T-helper 2 cell treated with Interferon-gamma antibody and Interleukin-4, amounts not matched to agents 100 ng/mL and 5 ng/mL, for 36 hours (primary cell): ENCODE results near the gene RIMBP2. TPM values are rescaled to one million over a fixed set of nuclear protein-coding genes. Genes with fewer than 3 reads are reported as not detected.

Source experiments
- intact Hi-C: fragments of 100-400 bp; cut with micrococcal nuclease; formaldehyde crosslinking; loops from one replicate; pipeline ENCODE4 v1.15.1; 2023
- total RNA-seq: library from RNA; stranded (reverse); gene quantifications from 2 replicates; pipeline ENCODE4 v1.2.3, GENCODE V29; 2022

The RIMBP2 gene
- total RNA-seq, 1 donor from 2014 or later = not detected

DNA sequence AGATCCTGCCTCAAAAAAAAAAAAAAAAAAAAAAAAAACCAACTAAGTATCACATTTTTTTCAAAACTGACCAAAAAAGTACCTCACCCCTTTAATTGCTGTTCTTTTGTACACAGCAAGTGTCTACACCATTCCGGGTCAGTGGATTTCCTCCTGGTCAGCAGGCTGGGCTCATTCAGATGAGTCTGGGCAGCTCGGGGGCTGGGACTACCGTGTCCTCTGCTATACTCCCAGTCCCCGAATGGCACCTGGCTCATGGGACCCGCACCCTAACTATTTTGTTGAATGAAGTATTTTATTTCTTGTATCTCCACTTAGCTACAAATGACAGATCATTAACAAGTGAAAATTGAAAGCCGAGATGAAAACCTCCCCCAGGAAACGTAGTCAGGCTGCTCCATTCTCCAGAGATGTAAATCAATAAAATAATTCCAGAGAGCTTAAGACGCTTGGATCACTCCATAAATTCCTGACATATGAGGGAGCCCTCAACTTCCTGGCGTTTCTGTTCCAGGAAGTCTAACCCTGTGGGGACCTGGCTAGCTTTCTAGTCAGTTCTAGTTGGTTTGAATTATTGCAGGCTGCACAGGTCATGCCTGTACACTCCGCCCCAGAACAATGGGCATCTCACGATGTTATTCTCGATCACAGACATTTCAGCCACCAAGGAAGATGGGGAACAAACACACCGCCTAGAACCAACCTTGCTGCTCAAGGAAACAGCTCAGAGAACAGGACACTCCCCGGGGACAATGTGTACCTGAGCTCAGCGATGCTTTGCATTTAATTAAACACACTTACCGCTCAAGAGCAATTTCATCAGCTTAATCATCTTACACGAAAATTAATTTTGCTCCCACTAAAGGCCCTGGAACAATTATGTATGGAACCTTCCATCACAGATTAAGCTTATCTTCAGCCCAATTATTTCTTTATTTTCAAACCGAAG, 76.3 kb downstream of the RIMBP2 start:
- intact Hi-C loops = no loop called here

DNA sequence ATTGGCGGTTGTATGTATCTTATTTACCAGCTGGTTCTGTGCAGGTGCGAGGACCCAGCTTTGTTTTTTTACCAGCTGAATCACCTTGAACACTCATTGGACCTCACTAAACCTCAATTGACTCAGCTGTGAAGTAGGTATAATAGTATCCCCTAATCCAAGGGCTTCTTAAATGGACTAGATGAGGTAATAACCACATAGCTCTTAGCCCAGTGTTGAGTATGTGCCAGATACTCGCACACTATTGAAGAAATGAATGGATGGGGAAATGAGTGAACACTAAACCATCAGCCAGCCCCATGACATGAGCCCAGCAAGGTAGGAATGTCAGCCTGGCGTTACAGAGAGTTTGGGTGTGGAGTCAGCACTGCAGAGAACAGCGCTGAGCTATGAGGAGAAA, 79.7 kb downstream of the RIMBP2 start:
- intact Hi-C loops = no loop called here

DNA sequence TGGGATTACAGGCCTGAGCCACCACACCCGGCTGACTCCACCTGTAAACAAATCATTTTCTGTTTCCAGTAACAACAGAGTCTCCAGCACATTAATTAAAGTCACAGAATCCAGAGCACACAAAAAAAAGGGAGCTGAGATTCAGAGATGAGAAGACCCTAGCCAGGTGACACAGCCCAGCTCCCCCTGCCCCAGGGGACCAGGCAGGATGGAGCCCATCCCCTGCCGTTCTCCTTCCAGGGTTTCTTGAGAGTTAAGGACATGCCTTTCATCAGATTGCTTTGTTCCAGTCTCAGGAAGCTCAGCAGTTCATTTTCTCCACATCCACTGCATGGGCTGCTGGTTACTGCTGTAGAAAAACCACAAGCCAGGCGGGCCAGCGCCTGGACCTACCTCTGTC, 81.2 kb downstream of the RIMBP2 start:
- intact Hi-C loops = no loop called here

DNA sequence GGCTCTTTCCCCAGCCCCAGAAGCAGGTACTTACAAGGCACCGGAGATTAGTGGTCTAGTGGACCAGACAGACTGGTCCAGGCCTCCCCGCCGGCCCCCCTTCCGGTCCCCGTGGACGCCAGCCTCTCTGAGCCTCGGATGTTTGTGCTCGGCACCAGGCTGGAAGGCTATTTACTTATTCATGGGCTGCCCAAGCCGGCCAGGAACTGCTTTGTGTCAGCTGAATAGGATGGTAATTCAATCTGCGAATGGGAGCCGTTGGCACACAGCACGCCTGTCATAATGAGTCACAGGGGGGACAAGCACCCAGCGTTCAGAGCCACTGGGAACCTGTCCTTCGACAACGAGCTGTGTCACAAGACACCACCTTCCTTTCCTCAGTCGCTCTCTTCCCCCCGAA, 82.3 kb downstream of the RIMBP2 start:
- intact Hi-C loops = no loop called here

DNA sequence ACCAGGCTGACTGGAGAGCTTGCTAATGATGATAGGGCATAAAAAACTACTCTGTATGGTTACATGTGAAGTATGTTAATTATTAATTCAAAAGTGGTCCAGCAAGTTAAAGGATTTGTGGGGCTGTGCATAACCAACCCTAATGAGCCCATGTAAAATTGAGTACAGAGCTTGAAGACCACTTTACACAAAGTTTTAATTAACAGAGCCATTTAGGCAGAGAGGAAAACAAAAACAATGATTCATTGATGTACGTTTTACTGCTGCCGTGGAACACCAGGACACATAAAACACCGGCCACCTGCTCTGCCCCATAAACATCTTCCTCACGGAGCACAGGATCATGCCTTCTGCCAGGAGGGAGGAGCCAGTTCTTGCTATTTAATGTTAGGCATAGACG, 83.5 kb downstream of the RIMBP2 start:
- intact Hi-C loops = no loop called here

DNA sequence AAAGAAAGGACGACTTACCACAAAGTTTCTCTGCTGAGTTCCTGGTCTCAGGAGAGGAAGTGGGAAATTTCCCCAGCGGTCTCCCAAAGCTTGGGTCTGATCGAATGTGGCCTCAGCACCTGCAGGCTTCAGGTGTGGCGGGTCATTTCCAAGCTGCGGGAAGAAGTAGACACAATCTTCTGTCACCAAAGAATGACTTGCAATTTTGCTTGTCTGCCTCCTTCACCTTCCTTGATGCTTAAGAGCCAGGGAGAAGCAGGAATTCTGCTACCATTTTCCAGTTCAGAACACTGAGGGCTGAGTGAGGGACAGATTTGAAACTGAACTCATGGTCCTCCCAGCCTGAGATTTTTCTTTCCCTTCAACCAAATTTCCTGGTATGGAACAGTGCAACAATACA, 87.8 kb downstream of the RIMBP2 start:
- intact Hi-C loops = no loop called here

DNA sequence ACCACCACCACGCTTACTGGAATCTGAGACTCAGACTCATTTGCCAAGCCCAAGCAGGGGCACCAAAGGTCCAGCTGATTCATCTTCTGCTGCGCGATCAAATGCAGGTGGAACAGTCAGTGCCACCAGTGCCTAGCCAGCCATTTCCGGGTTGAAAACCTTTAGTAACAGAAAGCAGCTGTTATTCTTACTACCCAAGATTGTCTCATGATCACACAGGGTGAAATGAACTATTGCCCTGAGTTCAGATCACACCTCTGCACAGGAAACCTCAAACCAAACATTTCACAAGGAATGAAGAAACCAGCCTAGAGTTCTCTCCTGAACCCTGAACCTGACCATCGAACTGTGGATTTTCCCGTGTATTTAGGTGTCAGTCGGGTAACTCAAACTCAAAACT, 88.9 kb downstream of the RIMBP2 start:
- intact Hi-C loops = no loop called here

DNA sequence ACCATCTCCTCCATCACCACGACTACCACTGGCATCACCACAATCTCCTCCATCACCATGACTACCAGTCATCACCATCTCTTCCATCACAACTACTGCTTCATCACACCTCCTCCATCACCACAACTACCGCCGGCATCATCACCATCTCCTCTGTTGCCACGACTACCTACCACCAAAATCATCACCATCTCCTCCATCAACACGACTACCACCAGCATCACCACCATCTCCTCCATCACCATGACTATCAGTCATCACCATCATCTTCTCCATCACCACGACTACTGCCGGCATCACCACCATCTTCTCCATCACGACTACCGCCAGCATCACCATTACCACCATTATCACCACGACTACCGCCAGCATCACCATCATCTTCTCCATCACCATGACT, 89.5 kb downstream of the RIMBP2 start:
- intact Hi-C loops = no loop called here

DNA sequence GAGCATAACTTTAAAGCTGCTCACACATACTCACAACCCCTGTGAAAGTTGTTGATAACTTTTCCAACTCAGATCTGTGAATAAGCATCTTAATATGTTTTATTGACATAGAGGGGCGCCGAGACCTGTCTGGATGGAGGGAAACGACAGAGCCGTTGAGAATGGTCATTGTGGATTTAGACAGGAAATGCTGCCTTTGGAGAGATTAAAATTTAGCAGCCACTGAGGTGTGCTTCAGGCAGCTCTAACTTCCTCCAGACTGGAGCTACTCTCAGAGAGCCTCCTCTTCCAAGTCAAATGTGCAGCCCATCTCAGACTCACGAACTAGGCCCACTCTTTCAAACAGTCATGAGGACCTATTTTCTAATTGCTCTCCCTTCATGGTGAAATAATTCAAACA, 90.9 kb downstream of the RIMBP2 start:
- intact Hi-C loops = no loop called here

DNA sequence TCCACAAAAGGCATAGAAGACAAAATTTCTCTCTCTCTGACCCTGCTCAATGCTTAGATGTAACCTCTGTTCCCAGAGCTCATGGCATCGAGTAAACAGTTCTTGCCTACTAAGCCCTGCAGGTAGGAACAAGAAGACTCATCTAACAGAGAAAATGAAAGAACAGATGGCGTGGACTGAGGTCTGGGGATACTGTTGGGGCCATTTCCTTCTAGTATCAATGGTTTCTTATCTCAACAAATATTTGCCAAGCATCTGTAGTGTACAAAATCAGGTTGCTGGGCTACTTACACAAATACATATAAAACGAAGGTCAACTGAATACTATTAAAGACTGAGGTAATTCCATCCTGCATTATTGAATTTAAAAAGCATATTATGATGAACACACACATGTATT, 93.3 kb downstream of the RIMBP2 start:
- intact Hi-C loops = no loop called here

DNA sequence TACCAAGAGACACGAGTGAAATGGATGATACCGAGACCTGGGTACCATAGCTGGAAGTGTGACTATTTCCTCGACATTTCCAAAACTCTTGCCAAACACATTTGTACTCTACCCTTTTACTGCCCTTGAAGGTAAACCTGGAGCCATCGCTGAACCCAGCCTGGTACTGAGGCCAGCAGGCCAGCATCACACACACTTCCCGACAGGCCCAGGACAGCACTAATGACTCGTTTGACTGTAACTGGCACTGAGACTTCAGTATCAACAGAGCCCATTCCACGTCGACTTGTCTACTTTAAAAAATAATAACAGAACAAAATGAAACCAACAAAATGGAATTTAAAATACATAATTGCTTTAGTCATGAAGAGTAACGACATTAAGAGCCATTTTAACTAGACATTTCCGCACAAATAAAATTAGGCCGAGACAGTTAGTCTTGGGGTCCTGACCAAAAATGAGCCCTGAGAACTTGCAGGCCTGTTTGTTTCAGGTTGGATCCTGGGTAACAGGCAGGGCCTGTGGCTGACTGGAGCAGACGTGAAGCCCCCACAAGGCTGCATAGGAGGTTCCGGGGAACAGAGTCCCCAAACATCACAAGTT, 94.3 kb downstream of the RIMBP2 start:
- intact Hi-C loops = no loop called here

DNA sequence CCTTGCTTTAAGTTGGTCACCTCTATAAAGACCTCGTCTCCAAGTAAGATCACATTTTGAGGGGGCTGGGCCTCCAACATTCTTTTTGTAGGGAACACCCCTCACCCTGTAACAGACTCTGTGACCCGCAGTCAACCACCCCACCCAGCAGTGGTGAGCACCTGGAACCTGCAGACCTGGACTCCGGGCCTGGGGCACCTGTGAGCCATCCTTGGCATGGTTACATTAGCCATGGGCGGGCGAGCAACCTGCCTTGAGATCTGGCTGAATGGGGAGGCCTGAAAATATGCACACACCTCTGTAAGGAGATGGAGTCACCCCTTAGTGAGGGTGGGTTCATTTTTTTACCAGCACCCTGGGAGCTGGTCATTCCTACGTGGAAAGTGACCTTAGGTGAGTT, 95.3 kb downstream of the RIMBP2 start:
- intact Hi-C loops = no loop called here

DNA sequence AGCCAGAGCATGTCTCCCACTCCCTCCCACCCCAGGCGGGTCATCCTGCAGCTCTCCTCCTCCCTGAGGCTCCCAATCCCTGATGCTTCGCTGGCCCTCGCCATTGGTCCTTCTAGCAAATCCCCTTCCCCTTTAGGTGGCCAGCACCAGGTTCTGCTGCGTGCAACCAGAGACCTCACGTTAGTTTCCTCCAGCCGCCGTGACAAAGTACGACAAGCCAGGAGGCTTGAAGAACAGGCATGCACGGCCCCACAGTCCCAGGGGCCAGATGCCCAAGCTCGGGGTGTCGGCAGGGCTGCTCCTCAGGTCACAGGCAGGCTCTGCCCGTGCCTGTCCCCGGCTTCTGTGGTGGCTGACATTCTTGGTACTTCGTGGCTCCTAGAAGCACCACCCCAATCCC, 95.8 kb downstream of the RIMBP2 start:
- intact Hi-C loops = no loop called here

DNA sequence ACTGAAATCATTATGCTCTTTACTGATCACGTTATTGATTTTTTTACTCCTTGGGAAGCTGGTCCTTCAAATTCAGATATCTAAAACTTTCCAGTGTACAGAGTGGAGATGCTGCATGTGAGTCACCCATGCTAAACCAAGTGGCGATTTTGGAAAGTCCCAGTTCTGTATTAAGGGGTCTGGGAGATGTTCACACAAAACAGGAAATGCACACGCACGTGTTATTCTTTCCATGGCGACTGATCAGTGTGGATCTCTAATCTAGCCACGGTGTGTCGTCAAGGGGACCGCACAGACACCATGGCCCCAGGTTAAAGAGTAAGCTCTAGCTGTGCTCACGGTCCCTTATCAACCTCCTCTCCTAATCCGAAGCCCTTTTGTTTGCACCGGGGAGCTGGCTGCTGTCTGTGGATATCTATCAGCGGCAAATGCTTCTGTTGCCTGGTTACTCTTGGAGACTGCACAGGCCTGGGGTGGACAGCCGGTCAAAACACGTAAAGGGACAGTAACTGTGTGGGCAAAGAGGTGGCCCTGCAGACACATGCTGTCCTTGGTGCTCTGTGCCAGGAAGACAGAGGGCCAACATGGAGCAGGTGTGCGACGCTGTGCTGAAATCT, 96.6 kb downstream of the RIMBP2 start:
- intact Hi-C loops = no loop called here

DNA sequence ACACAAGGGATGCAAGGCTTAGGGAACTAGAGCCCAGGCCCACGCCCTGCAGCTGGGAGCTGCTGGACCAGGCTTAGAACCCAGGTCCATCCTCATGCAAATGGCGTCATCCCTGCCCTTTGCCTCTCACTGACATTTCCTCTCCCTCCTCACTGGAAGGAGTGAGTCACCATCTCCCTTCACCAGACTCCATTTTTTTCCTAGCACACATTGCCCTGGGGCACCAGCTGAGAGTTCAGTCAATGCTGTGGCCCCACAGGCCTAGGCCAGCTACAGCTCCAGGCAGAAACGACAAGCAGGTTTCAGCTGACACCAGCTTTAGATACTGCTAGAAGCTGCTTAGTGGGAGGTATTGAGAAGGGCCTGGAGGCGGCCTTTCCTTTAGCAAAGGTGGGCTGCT, 98.9 kb downstream of the RIMBP2 start:
- intact Hi-C loops = no loop called here

DNA sequence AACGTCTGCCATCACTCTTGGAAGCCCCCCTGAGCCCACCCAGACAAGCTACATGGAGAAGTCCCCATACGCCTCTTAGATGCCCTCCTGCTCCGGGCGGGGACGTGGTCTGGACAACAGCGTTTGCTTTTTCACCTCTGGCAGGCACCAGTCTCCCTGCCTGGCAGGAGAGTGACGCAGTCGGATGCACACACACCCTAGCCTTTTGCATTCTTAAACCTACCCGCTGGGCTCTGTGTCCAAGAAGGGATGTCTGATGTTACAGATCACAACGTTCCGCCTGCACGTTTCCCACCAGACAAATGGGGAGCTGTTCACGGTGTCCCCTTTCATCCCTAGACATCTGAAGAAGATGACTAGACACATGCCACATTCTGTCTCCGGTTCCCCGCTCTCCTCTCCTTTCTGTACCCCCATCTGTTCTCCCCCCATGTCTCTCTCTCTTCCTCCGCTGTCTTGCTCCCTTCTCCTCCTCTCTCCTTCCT, 100.2 kb downstream of the RIMBP2 start:
- intact Hi-C loops = no loop called here

DNA sequence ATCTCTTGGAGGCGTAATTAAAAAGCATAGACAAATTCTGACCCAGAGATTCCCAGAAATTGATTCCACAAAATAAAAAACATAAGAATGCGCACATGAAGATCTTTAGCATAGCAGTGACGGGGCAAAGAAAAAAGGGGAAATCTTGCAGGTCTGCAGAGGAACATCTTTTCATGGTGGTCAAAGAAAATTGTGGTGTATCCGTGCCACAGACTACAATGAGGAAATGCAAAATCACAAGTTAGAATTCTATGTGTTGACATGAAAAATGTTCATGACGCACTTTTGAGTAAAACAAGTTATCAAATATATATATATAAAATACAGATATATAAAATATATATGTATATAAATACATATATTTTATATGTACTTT, 101.6 kb downstream of the RIMBP2 start:
- intact Hi-C loops = no loop called here

DNA sequence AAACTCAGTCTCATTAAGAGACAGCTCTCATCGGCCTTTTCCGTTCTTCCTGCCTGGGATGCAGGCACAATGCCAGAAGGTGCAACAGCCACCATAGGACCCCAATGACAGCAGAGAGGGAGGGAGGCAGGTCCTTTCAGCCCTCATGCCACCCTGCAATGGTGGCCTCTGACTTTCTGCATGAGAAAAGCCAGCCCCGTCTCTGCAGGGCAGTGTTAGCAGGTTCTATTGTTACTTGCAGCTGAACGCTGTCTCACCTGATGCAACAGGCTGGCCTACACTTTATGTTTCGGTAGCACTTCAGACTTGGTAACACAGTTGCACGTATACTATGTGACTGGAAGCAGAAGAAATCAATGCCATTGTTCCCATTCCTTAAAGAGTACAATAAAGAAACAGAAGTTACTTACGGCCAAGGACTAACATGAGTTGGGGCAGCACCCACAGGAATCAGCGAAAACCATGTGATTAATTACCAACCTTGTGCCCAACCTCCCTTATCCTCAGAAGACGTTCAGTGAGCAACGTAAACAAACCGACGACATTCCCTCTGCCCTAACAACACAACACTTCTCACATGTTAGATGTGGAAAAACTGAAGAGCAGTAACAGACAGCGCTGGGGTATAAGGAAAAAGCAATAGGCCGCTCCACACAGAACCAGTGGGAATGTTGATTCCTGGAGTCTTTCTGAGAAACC, 102.1 kb downstream of the RIMBP2 start:
- intact Hi-C loops = no loop called here

DNA sequence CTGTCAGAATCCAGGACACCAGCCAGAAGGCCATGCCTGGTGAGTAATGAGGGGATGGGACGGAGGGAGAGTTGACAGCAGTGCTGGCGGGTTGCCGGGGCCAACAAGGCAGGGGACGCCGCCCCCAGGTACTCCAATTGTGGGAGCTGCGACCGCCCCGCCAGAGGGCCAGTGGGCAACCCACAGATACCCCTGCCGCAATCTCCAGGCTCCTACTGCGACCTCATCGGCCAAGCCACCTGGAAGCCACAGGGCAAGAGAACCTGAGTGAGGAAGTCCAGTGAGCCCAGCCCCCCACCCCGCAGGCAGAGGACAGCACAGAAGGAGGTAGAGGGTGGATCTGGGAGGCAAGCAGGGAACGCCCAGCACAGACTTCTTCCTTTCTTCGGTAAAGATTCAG, 103.0 kb downstream of the RIMBP2 start:
- intact Hi-C loops = no loop called here

DNA sequence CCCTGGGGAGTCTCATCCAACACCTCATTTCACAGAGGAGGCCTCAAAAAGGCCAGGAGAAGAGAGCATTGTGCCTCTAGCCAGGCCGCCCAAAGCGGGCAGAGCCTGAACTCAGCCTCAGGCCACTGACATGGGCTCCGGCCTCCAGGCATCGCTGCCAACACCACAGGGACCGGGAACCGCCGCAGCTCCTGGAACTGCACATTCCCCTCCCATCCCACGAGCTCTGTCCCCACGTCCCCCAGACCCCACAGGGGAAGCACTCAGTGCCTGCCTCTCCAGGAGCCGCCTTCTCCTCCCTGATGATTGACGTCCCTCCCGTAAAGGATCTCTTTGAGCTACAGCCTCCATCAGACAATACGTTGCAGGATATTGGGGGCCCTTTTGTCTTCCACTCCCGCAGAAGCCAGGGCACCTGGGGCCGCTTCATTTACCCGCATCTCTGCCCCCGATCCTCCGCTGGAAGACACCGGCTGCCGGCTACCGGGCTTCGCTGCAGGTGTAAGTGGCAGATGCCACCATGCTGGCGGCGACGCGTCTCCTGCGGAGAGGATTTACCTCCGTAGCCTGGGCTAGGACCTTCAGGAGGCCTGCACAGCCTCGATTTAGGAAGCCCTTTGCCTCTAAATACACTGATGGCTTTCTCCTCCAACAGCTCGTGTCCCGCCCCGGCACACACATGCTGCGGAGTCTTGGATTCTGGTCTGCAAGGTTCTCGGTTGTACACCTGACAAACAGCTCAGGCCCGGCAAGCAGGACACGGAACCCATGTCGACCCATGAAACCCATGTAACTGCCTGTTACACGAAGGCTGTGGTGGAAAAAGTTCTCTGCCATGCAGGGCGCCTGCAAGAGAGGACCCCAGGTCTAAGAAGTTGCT, 104.8 kb downstream of the RIMBP2 start:
- intact Hi-C loops = no loop called here

DNA sequence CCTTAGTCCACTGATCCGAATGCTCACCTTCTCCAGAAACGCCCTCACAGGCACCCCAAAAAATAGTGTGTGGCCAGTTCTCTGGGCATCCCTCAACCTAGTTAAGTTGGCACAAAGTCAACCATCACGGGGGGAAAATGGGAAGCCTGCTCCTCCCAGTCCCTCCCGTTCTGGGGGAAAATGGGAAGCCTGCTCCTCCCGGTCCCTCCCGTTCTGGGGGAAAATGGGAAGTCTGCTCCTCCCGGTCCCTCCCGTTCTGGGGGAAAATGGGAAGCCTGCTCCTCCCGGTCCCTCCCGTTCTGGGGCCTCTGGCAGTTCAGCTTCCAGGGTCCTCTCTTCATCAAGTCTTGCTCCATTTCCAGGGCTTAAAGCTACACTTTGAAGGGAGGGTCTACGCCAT, 106.1 kb downstream of the RIMBP2 start:
- intact Hi-C loops = no loop called here
